Activated T-cell treated with anti-CD3 and anti-CD28 coated beads, Interleukin-2, amount 50 U/mL, for 72 hours (primary cell): ENCODE results near the gene LYSMD1. TPM values are rescaled to one million over a fixed set of nuclear protein-coding genes. Genes with fewer than 3 reads are reported as not detected.
A peak's percentile ranks its signal among the peaks of the same experiment; 100 is the strongest.
"Not testable (repeated sequence)": the region's sequence is repeated elsewhere in the genome, so short reads cannot be mapped to it uniquely, and the experiment has no call there.

Experiments used
- ATAC-seq, 2 donors: fragments of 150-1000 bp; cut with Tn5 transposase; replicated peaks in 1 of 2; 2 replicates each; pipeline ENCODE4 v1.10.0; 2021; ENCODE audit warnings: moderate library complexity in 2 of 2, mild to moderate bottlenecking in 1 of 2
- DNase-seq, 2 donors: peaks; one replicate each; pipeline ENCODE4 v3.0.0; 2021 to 2022; ENCODE audit warnings: mixed read lengths in 1 of 2
- H3K27ac Mint-ChIP-seq: one replicate; pipeline ENCODE4 v1.8.0; 2022; ENCODE audit warnings: mild to moderate bottlenecking, moderate library complexity, mixed read lengths
- H3K27me3 Mint-ChIP-seq: one replicate; pipeline ENCODE4 v1.8.0; 2022; ENCODE audit warnings: low read depth, mixed read lengths
- H3K36me3 Mint-ChIP-seq, 2 donors: one replicate each; pipeline ENCODE4 v1.8.0; 2022; ENCODE audit warnings: mixed read lengths in 2 of 2, mild to moderate bottlenecking in 1 of 2; ENCODE audit not compliant: insufficient read depth in 2 of 2
- H3K4me1 Mint-ChIP-seq: one replicate; pipeline ENCODE4 v1.8.0; 2022; ENCODE audit warnings: low read depth, mixed read lengths
- H3K4me3 Mint-ChIP-seq, 2 donors: one replicate each; pipeline ENCODE4 v1.8.0; 2022; ENCODE audit warnings: mild to moderate bottlenecking in 2 of 2, mixed read lengths in 2 of 2, moderate library complexity in 2 of 2
- H3K9me3 Mint-ChIP-seq, 2 donors: one replicate each; pipeline ENCODE4 v1.8.0; 2022; ENCODE audit warnings: mixed read lengths in 2 of 2
- total RNA-seq, 2 donors: library from RNA; stranded (reverse); gene quantifications; one replicate each; pipeline ENCODE4 v1.2.3, GENCODE V29; 2022

Gene LYSMD1
- total RNA-seq, result 1 to 10 TPM; 5.2 to 6.1 TPM

- ATAC-seq (peak; percentile 95 to 97), DNase-seq (peak; percentile 95 to 97)
- Mint-ChIP-seq H3K36me3 (peaks cover 9 to 18% of the 10 kb centered on the region in 2 donors), H3K27ac (peak within 1 kb of the TSS; percentile 94), H3K9me3 (no peaks in the 10 kb centered on the region), H3K27me3 (no peaks in the 10 kb centered on the region), H3K4me3 (peak within 1 kb of the TSS; percentile 87 to 91), H3K4me1 (peaks cover 60% of the 10 kb centered on the region)
These were observed at the start of gene LYSMD1, which contains the start of gene SCNM1 for GRCh38 chr1:151165738-151166504. TSS of gene LYSMD1 (minus strand) at chr1:151165902. CDS start at chr1:151165258, 644 bp downstream. TSS of gene SCNM1 (plus strand) at chr1:151166144. CDS start at chr1:151166153, 9 bp downstream.

GRCh38 chr1:151213560-151213959 is 47.9 kb upstream of the LYSMD1 start:
- no peak overlapping the region for H3K27ac Mint-ChIP-seq
- ATAC-seq, result no peak
- H3K4me3 Mint-ChIP-seq, result no peak overlapping the region
- peaks cover 60% of the 10 kb centered on the region for H3K4me1 Mint-ChIP-seq
- peaks cover 4 to 27% of the 10 kb centered on the region in 2 donors for H3K36me3 Mint-ChIP-seq
- H3K9me3 Mint-ChIP-seq, result no peaks in the 10 kb centered on the region
- H3K27me3 Mint-ChIP-seq, result no peaks in the 10 kb centered on the region
- no peak for DNase-seq

- Mint-ChIP-seq H3K4me1 (peaks cover 54% of the 10 kb centered on the region), H3K27ac (peak overlapping the region; percentile 83), H3K4me3 (peak overlapping the region; percentile 68 to 76), H3K36me3 (peaks cover 4 to 30% of the 10 kb centered on the region in 2 donors), H3K9me3 (no peaks in the 10 kb centered on the region), H3K27me3 (no peaks in the 10 kb centered on the region)
- ATAC-seq (peak; percentile 43 to 58), DNase-seq (peak in 1 of 2 donors; percentile 19)
These were observed 46.4 kb upstream of the LYSMD1 start for GRCh38 chr1:151211972-151212705.

- Mint-ChIP-seq H3K4me3 (peak overlapping the region; percentile 46 to 51), H3K36me3 (peaks cover 4 to 36% of the 10 kb centered on the region in 2 donors), H3K27ac (peak overlapping the region; percentile 93), H3K27me3 (no peaks in the 10 kb centered on the region), H3K9me3 (no peaks in the 10 kb centered on the region), H3K4me1 (peaks cover 51% of the 10 kb centered on the region)
- DNase-seq (no peak), ATAC-seq (peak; percentile 32 to 49)
These were observed 45.1 kb upstream of the LYSMD1 start for GRCh38 chr1:151210830-151211229.

- H3K4me3 Mint-ChIP-seq, DNase-seq, H3K27ac Mint-ChIP-seq, H3K9me3 Mint-ChIP-seq, ATAC-seq, H3K27me3 Mint-ChIP-seq: not testable (repeated sequence)
- peaks cover 52% of the 10 kb centered on the region for H3K4me1 Mint-ChIP-seq
- H3K36me3 Mint-ChIP-seq, result peaks cover 2 to 28% of the 10 kb centered on the region in 2 donors
These were observed 39.8 kb upstream of the LYSMD1 start for GRCh38 chr1:151205381-151205965.

- ATAC-seq, result peak in 1 of 2 donors; percentile 30
These were observed 34.3 kb upstream of the LYSMD1 start for GRCh38 chr1:151199873-151200581.

GRCh38 chr1:151198254-151199127 is 32.8 kb upstream of the LYSMD1 start, which contains the start of gene PIP5K1A:
TSS of gene PIP5K1A (plus strand) at chr1:151198552. CDS start at chr1:151198997, 445 bp downstream.
- Mint-ChIP-seq H3K4me1 (peaks cover 55% of the 10 kb centered on the region), H3K9me3 (no peaks in the 10 kb centered on the region), H3K27ac (peak within 1 kb of the TSS; percentile 99), H3K4me3 (peak within 1 kb of the TSS; percentile 99), H3K36me3 (peaks cover 15 to 31% of the 10 kb centered on the region in 2 donors), H3K27me3 (no peaks in the 10 kb centered on the region)
- peak; percentile 94 for ATAC-seq
- peak; percentile 99 for DNase-seq

More at GRCh38 chr1:151199873-151200581, 34.3 kb upstream of the LYSMD1 start:
- Mint-ChIP-seq H3K9me3 (no peaks in the 10 kb centered on the region), H3K27ac (peak overlapping the region; percentile 99), H3K27me3 (no peaks in the 10 kb centered on the region), H3K4me1 (peaks cover 65% of the 10 kb centered on the region), H3K4me3 (peak overlapping the region; percentile 99), H3K36me3 (peaks cover 15 to 32% of the 10 kb centered on the region in 2 donors)
- DNase-seq, result peak in 1 of 2 donors; percentile 23

- Mint-ChIP-seq H3K36me3 (peaks cover 15 to 31% of the 10 kb centered on the region in 2 donors), H3K27ac (peak overlapping the region; percentile 99), H3K4me3 (peak overlapping the region; percentile 99), H3K4me1 (peaks cover 55% of the 10 kb centered on the region), H3K27me3 (no peaks in the 10 kb centered on the region), H3K9me3 (no peaks in the 10 kb centered on the region)
- no peak for ATAC-seq
- DNase-seq, result no peak
These were observed 32.2 kb upstream of the LYSMD1 start for GRCh38 chr1:151197863-151198253.

- peak; percentile 25 to 30 for ATAC-seq
- H3K4me3 Mint-ChIP-seq, result peak overlapping the region; percentile 83 to 99
- no peaks in the 10 kb centered on the region for H3K27me3 Mint-ChIP-seq
- H3K9me3 Mint-ChIP-seq, result no peaks in the 10 kb centered on the region
- peak overlapping the region; percentile 85 for H3K27ac Mint-ChIP-seq
- DNase-seq, result peak; percentile 51 to 63
- H3K36me3 Mint-ChIP-seq, result peaks cover 15 to 21% of the 10 kb centered on the region in 2 donors
- H3K4me1 Mint-ChIP-seq, result peaks cover 42% of the 10 kb centered on the region
These were observed 30.6 kb upstream of the LYSMD1 start for GRCh38 chr1:151196292-151196800.

- Mint-ChIP-seq H3K36me3 (peaks cover 13 to 19% of the 10 kb centered on the region in 2 donors), H3K4me1 (peaks cover 40% of the 10 kb centered on the region)
- H3K27ac Mint-ChIP-seq, DNase-seq, H3K9me3 Mint-ChIP-seq, H3K27me3 Mint-ChIP-seq, ATAC-seq, H3K4me3 Mint-ChIP-seq: not testable (repeated sequence)
These were observed 29.3 kb upstream of the LYSMD1 start for GRCh38 chr1:151194894-151195594.

GRCh38 chr1:151193856-151194255 is 28.2 kb upstream of the LYSMD1 start:
- Mint-ChIP-seq H3K36me3 (peaks cover 9 to 14% of the 10 kb centered on the region in 2 donors), H3K27ac (no peak overlapping the region), H3K4me1 (peaks cover 35% of the 10 kb centered on the region), H3K9me3 (no peaks in the 10 kb centered on the region), H3K4me3 (no peak overlapping the region), H3K27me3 (no peaks in the 10 kb centered on the region)
- no peak for ATAC-seq
- no peak for DNase-seq
